WTC11 (cell line): ENCODE data around the gene COMMD10. TPM values are rescaled to one million over a fixed set of nuclear protein-coding genes. Genes with fewer than 3 reads are reported as not detected.

ENCODE experiments used
- ATAC-seq: fragments of 200-7000 bp; cut with Tn5 transposase; 2 replicates; pipeline ENCODE4 v1.10.0; 2021; ENCODE audit warnings: mild to moderate bottlenecking, moderate library complexity
- CTCF ChIA-PET: fragments of 300-600 bp; sonication (Branson Sonifier 250); formaldehyde crosslinking; loops from one replicate; lab custom pipeline; 2021; ENCODE audit warnings: antibody characterized with exemption; lab: Charles Lee
- POLR2A ChIA-PET: fragments of 350-600 bp; sonication (Branson Sonifier 250); formaldehyde crosslinking; loops from one replicate; lab custom pipeline; 2021; ENCODE audit warnings: antibody characterized with exemption; lab: Charles Lee
- DNase-seq: peaks from one replicate; pipeline ENCODE4 v3.0.0; 2021; ENCODE audit warnings: low spot score
- H3K27ac Mint-ChIP-seq: 2 replicates; pipeline ENCODE4 v1.8.0; 2021; ENCODE audit warnings: mixed read lengths
- H3K27me3 Mint-ChIP-seq: 2 replicates; pipeline ENCODE4 v1.8.0; 2021; ENCODE audit warnings: low read depth, mild to moderate bottlenecking, moderate library complexity, mixed read lengths
- H3K36me3 Mint-ChIP-seq: 2 replicates; pipeline ENCODE4 v1.8.0; 2021; ENCODE audit warnings: mixed read lengths
- H3K4me1 Mint-ChIP-seq: 2 replicates; pipeline ENCODE4 v1.8.0; 2022; ENCODE audit warnings: mixed read lengths
- H3K4me3 Mint-ChIP-seq: 2 replicates; pipeline ENCODE4 v1.8.0; 2021; ENCODE audit warnings: mild to moderate bottlenecking, moderate library complexity, mixed read lengths
- H3K9me3 Mint-ChIP-seq: 2 replicates; pipeline ENCODE4 v1.8.0; 2021; ENCODE audit warnings: mixed read lengths
- ETV6 ChIP-seq: sonication (generic); formaldehyde crosslinking; IDR thresholded peaks from 2 replicates; pipeline ENCODE4 v1.8.1; 2022; ENCODE audit warnings: mild to moderate bottlenecking, missing genetic modification reagents
- FOXJ3 ChIP-seq: sonication (generic); formaldehyde crosslinking; IDR thresholded peaks from 2 replicates; pipeline ENCODE4 v1.9.0; 2021; ENCODE audit warnings: missing genetic modification reagents, mild to moderate bottlenecking, borderline replicate concordance
- KAT7 ChIP-seq: sonication (generic); formaldehyde crosslinking; IDR thresholded peaks from 2 replicates; pipeline ENCODE4 v1.8.1; 2023; ENCODE audit warnings: missing genetic modification reagents, mild to moderate bottlenecking, borderline replicate concordance
- TCF7 ChIP-seq: sonication (generic); formaldehyde crosslinking; IDR thresholded peaks from 2 replicates; pipeline ENCODE4 v1.8.0; 2022; ENCODE audit warnings: mild to moderate bottlenecking, low read depth, missing genetic modification reagents, moderate library complexity
- ZBTB21 ChIP-seq: sonication (generic); formaldehyde crosslinking; IDR thresholded peaks from 2 replicates; pipeline ENCODE4 v1.8.1; 2023; ENCODE audit warnings: mild to moderate bottlenecking, missing genetic modification reagents, borderline replicate concordance
- ZNF219 ChIP-seq: sonication (generic); formaldehyde crosslinking; IDR thresholded peaks from 2 replicates; pipeline ENCODE4 v1.8.0; 2023; ENCODE audit warnings: missing genetic modification reagents, mild to moderate bottlenecking, borderline replicate concordance
- total RNA-seq: library from RNA; stranded (reverse); gene quantifications from 3 replicates; pipeline ENCODE4 v1.2.3, GENCODE V29; 2021
- TF ChIP-seq, protein P1 (sequence below): fragments of 250-450 bp; sonication (Bioruptor Pico); IDR thresholded peaks from 2 replicates; pipeline ENCODE4 v1.9.0; 2021; ENCODE audit warnings: mild to moderate bottlenecking
- TF ChIP-seq, protein P2 (sequence below): sonication (generic); formaldehyde crosslinking; IDR thresholded peaks from 2 replicates; pipeline ENCODE4 v1.8.0; 2023; ENCODE audit warnings: missing genetic modification reagents
- TF ChIP-seq, protein P3 (sequence below): sonication (generic); formaldehyde crosslinking; IDR thresholded peaks from 2 replicates; pipeline ENCODE4 v1.8.1; 2022; ENCODE audit warnings: low read depth, missing genetic modification reagents, borderline replicate concordance
- TF ChIP-seq, protein P4 (sequence below): sonication (generic); formaldehyde crosslinking; IDR thresholded peaks from 2 replicates; pipeline ENCODE4 v1.8.0; 2023; ENCODE audit warnings: mild to moderate bottlenecking, missing genetic modification reagents
- TF ChIP-seq, protein P5 (sequence below): sonication (generic); formaldehyde crosslinking; IDR thresholded peaks from 2 replicates; pipeline ENCODE4 v1.8.1; 2023; ENCODE audit warnings: mild to moderate bottlenecking, missing genetic modification reagents, moderate library complexity
- TF ChIP-seq, protein P6 (sequence below): sonication (generic); formaldehyde crosslinking; IDR thresholded peaks from 2 replicates; pipeline ENCODE4 v1.8.0; 2022; ENCODE audit warnings: missing genetic modification reagents

The COMMD10 gene
- total RNA-seq, 1 experiment from 2014 or later: 34.5 TPM

DNA sequence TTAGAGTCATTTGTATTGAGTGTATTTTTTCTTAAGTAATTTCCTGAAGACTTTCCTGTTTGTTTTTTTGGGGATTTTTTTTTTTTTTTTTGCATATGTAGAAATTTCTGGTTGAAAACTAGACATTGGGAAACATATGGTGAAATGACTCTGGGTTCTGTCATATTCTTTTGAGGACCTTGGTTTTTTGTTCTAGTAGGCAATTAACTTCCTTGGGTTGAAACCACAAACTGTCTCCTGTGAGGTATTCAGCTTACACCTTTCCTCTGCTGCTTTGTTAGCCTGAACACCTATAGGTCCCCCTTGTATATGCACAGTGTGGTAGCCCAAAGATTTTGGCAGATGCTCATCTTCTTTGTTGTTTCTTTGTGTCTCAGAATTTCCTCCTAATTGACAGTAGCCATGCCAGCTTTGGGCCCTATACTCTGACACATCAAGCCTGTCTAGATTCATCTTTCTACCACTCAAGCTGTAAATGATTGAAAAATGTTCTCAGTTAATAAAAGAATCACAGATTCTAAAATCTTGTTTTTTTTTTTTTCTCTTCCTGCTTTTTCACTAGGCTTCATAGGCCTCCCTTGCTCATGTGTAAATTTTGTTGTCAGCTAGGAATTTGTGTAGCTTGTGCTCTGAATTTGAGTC, 140.6 kb downstream of the COMMD10 start:
- no peaks in the 10 kb centered on the region for H3K9me3 Mint-ChIP-seq
- POLR2A ChIA-PET: no interaction called here
- CTCF ChIA-PET: interaction anchor here (0.7 to 1.3 kb wide), 2 partner anchors 18 to 64 kb away, joined by 4 to 5 read pairs; no protein-coding TSS in a partner anchor

DNA sequence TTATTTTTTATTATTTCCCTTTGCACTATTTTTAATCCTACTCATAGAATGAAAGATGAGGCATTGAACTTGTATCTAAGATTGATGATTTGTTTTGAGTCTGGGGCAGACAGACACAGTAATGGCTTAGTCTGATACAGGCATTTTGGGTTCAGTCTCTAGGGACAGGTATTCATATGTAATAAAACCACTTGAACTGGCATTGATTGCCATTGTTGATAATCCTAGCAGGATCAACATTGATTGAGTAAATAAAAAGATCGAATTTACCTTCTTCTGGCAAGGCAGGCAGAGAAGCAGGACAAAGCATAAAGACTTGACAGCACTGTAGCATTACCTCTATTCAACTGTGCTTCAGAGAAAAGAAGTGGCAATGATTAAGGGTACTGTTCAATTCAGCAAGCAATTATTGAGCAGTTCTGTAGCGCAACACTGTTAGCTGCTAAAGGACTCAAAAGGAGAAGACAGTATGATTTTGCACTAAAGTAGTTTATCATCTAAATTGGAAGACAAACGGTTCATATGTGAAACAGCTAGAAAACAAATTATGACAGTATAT, 144.4 kb downstream of the COMMD10 start:
- no peak overlapping the region for H3K27ac Mint-ChIP-seq
- H3K27me3 Mint-ChIP-seq: no peaks in the 10 kb centered on the region
- DNase-seq (no peak), ATAC-seq (no peak)
- H3K9me3 Mint-ChIP-seq: no peaks in the 10 kb centered on the region
- H3K36me3 Mint-ChIP-seq: no peaks in the 10 kb centered on the region
- ChIA-PET POLR2A (no interaction called here), CTCF (no interaction called here)
- H3K4me3 Mint-ChIP-seq: no peak overlapping the region
- peaks cover 19% of the 10 kb centered on the region for H3K4me1 Mint-ChIP-seq
- TF ChIP-seq ZNF219 (CRISPR knock-in tag) (no peak), KAT7 (CRISPR knock-in tag) (no peak), FOXJ3 (CRISPR knock-in tag) (no peak)
- TF ChIP-seq, protein P1, sequence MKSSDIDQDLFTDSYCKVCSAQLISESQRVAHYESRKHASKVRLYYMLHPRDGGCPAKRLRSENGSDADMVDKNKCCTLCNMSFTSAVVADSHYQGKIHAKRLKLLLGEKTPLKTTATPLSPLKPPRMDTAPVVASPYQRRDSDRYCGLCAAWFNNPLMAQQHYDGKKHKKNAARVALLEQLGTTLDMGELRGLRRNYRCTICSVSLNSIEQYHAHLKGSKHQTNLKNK: no peak
- TF ChIP-seq, protein P2, sequence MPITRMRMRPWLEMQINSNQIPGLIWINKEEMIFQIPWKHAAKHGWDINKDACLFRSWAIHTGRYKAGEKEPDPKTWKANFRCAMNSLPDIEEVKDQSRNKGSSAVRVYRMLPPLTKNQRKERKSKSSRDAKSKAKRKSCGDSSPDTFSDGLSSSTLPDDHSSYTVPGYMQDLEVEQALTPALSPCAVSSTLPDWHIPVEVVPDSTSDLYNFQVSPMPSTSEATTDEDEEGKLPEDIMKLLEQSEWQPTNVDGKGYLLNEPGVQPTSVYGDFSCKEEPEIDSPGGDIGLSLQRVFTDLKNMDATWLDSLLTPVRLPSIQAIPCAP (CRISPR knock-in tag): no peak
- TF ChIP-seq, protein P3, sequence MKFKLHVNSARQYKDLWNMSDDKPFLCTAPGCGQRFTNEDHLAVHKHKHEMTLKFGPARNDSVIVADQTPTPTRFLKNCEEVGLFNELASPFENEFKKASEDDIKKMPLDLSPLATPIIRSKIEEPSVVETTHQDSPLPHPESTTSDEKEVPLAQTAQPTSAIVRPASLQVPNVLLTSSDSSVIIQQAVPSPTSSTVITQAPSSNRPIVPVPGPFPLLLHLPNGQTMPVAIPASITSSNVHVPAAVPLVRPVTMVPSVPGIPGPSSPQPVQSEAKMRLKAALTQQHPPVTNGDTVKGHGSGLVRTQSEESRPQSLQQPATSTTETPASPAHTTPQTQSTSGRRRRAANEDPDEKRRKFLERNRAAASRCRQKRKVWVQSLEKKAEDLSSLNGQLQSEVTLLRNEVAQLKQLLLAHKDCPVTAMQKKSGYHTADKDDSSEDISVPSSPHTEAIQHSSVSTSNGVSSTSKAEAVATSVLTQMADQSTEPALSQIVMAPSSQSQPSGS: no peak

More for the DNA sequence above, 140.6 kb downstream of the COMMD10 start:
- Mint-ChIP-seq H3K4me3 (no peak overlapping the region), H3K4me1 (peaks cover 15% of the 10 kb centered on the region), H3K27me3 (no peaks in the 10 kb centered on the region), H3K27ac (peak overlapping the region; percentile 8; the same call in 1 of the 2 replicates), H3K36me3 (no peaks in the 10 kb centered on the region)
- DNase-seq: no peak
- ATAC-seq: no peak
- TF ChIP-seq, protein P2 (CRISPR knock-in tag): no peak
- TF ChIP-seq ZBTB21 (CRISPR knock-in tag): no peak
- TF ChIP-seq, protein P4, sequence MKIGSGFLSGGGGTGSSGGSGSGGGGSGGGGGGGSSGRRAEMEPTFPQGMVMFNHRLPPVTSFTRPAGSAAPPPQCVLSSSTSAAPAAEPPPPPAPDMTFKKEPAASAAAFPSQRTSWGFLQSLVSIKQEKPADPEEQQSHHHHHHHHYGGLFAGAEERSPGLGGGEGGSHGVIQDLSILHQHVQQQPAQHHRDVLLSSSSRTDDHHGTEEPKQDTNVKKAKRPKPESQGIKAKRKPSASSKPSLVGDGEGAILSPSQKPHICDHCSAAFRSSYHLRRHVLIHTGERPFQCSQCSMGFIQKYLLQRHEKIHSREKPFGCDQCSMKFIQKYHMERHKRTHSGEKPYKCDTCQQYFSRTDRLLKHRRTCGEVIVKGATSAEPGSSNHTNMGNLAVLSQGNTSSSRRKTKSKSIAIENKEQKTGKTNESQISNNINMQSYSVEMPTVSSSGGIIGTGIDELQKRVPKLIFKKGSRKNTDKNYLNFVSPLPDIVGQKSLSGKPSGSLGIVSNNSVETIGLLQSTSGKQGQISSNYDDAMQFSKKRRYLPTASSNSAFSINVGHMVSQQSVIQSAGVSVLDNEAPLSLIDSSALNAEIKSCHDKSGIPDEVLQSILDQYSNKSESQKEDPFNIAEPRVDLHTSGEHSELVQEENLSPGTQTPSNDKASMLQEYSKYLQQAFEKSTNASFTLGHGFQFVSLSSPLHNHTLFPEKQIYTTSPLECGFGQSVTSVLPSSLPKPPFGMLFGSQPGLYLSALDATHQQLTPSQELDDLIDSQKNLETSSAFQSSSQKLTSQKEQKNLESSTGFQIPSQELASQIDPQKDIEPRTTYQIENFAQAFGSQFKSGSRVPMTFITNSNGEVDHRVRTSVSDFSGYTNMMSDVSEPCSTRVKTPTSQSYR (CRISPR knock-in tag): no peak
- TF ChIP-seq, protein P1: no peak
- TF ChIP-seq, protein P5, sequence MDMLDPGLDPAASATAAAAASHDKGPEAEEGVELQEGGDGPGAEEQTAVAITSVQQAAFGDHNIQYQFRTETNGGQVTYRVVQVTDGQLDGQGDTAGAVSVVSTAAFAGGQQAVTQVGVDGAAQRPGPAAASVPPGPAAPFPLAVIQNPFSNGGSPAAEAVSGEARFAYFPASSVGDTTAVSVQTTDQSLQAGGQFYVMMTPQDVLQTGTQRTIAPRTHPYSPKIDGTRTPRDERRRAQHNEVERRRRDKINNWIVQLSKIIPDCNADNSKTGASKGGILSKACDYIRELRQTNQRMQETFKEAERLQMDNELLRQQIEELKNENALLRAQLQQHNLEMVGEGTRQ (CRISPR knock-in tag): no peak
- TF ChIP-seq TCF7: no peak
- no peak for TF ChIP-seq ETV6 (CRISPR knock-in tag)
- TF ChIP-seq, protein P6, sequence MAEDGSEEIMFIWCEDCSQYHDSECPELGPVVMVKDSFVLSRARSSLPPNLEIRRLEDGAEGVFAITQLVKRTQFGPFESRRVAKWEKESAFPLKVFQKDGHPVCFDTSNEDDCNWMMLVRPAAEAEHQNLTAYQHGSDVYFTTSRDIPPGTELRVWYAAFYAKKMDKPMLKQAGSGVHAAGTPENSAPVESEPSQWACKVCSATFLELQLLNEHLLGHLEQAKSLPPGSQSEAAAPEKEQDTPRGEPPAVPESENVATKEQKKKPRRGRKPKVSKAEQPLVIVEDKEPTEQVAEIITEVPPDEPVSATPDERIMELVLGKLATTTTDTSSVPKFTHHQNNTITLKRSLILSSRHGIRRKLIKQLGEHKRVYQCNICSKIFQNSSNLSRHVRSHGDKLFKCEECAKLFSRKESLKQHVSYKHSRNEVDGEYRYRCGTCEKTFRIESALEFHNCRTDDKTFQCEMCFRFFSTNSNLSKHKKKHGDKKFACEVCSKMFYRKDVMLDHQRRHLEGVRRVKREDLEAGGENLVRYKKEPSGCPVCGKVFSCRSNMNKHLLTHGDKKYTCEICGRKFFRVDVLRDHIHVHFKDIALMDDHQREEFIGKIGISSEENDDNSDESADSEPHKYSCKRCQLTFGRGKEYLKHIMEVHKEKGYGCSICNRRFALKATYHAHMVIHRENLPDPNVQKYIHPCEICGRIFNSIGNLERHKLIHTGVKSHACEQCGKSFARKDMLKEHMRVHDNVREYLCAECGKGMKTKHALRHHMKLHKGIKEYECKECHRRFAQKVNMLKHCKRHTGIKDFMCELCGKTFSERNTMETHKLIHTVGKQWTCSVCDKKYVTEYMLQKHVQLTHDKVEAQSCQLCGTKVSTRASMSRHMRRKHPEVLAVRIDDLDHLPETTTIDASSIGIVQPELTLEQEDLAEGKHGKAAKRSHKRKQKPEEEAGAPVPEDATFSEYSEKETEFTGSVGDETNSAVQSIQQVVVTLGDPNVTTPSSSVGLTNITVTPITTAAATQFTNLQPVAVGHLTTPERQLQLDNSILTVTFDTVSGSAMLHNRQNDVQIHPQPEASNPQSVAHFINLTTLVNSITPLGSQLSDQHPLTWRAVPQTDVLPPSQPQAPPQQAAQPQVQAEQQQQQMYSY (CRISPR knock-in tag): no peak
